Activated CD4-positive, alpha-beta memory T cell treated with anti-CD3 and anti-CD28 coated beads, Interleukin-2, amount 10 ng/mL, durations not matched to agents 7 days and 5 days (primary cell): ENCODE data around the gene PPIC. TPM values are rescaled to one million over a fixed set of nuclear protein-coding genes. Genes with fewer than 3 reads are reported as not detected.

ENCODE experiments used
- CTCF ChIA-PET: fragments of 350-600 bp; sonication (Branson Sonifier 250); formaldehyde crosslinking; loops from one replicate; lab custom pipeline; 2021; ENCODE audit warnings: antibody characterized with exemption, inconsistent platforms; lab: Charles Lee
- POLR2A ChIA-PET: fragments of 350-600 bp; sonication (Branson Sonifier 250); formaldehyde crosslinking; loops from one replicate; lab custom pipeline; 2021; ENCODE audit warnings: antibody characterized with exemption; lab: Charles Lee
- DNase-seq: peaks from one replicate; pipeline ENCODE4 v3.0.0-alpha.2; 2020
- H3K27ac Mint-ChIP-seq: one replicate; pipeline ENCODE4 v1.8.0; 2021; ENCODE audit warnings: mild to moderate bottlenecking, mixed read lengths
- H3K27me3 Mint-ChIP-seq: one replicate; pipeline ENCODE4 v1.8.0; 2021; ENCODE audit warnings: mixed read lengths
- H3K36me3 Mint-ChIP-seq: one replicate; pipeline ENCODE4 v1.8.0; 2021; ENCODE audit warnings: low read depth, mixed read lengths
- H3K4me1 Mint-ChIP-seq: one replicate; pipeline ENCODE4 v1.8.0; 2021; ENCODE audit warnings: mixed read lengths
- H3K4me3 Mint-ChIP-seq: one replicate; pipeline ENCODE4 v1.8.0; 2021; ENCODE audit warnings: mild to moderate bottlenecking, mixed read lengths
- H3K9me3 Mint-ChIP-seq: one replicate; pipeline ENCODE4 v1.8.0; 2021; ENCODE audit warnings: mixed read lengths
- total RNA-seq, 2 experiments: library from RNA; stranded (reverse); gene quantifications; one replicate each; pipeline ENCODE4 v1.2.3, GENCODE V29; 2021

Gene PPIC
- total RNA-seq, 2 experiments from 2014 or later, result not detected

DNA sequence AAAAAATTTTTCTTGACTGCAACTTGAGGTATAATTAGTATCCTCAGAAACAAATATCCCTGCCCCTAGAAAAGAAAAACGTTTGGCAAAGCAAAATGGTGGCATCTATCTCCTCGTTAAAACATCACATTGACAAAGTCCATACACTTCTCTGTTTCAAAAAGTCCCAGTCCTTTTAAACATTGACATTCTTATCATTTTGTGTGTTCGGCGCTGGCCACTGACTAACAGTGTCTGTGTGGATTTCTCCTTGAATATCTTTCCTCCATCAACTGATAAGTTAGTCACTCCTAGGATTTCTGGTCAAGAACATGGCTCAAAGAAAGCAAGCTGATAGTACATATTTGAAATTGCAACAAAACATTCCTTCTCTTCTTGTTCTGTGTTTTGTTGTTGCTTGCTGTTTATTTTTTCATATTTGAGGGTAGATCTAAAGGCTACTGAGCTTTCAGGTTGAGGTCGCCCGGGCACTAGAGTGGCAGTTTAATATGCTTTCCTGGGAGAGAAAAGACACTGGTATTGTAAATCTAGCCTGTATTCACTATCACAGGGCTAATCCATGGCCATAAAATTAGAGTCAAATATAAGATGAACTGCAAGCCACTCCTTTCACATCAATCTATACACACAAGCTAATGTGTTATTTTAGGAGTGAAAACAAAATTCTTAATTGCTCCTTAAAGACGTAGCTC is 8.5 kb upstream of the PPIC start:
- Mint-ChIP-seq H3K4me1 (no peaks in the 10 kb centered on the region), H3K27me3 (peaks cover 27% of the 10 kb centered on the region), H3K36me3 (no peaks in the 10 kb centered on the region), H3K4me3 (no peak overlapping the region), H3K9me3 (no peaks in the 10 kb centered on the region), H3K27ac (no peak overlapping the region)
- CTCF ChIA-PET, result no interaction called here
- no peak for DNase-seq
- POLR2A ChIA-PET, result no interaction called here

DNA sequence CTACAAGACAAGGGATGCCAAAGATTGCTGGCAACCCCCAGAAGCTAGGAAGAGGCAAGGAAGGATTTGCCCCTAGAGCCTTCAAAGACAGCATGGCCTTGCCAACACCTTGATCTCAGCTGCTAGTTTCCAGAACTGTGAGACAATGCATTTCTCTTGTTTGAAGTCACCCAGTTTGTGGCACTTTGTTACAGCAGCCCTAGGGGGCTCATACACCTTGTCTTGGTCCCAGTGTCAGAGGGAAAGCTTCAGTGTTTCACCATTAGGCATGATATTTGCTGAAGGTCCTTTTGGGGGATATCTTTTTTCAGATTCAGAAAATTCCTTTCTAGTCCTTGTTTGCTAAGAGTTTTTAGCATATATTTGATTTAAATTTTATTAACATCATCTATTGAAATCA is 3.1 kb upstream of the PPIC start:
- ChIA-PET CTCF (no interaction called here), POLR2A (no interaction called here)
- no peaks in the 10 kb centered on the region for H3K36me3 Mint-ChIP-seq
- H3K4me1 Mint-ChIP-seq, result peaks cover 9% of the 10 kb centered on the region
- H3K27me3 Mint-ChIP-seq, result peaks cover 50% of the 10 kb centered on the region
- H3K9me3 Mint-ChIP-seq, result no peaks in the 10 kb centered on the region
- DNase-seq, result no peak
- H3K4me3 Mint-ChIP-seq, result no peak overlapping the region
- H3K27ac Mint-ChIP-seq, result no peak overlapping the region

DNA sequence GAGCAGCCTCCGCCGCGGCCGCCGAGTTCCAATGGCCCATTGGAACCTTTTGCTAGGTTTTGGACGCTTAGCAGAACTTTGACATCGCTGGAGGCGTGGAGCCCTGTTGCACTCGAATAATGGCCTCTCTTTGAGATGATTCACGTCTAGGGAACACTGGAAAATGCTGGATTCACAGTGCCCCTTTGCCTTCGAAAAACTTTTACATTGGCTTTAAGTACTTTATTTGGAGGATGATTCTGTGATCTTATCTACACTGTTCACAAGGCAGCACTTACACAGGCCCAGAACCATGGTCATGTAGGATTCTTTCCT is 536 bp upstream of the PPIC start:
- H3K27me3 Mint-ChIP-seq, result peaks cover 55% of the 10 kb centered on the region
- DNase-seq, result no peak
- H3K36me3 Mint-ChIP-seq, result no peaks in the 10 kb centered on the region
- no peak overlapping the region for H3K4me3 Mint-ChIP-seq
- H3K27ac Mint-ChIP-seq, result no peak overlapping the region
- peaks cover 9% of the 10 kb centered on the region for H3K4me1 Mint-ChIP-seq
- H3K9me3 Mint-ChIP-seq, result no peaks in the 10 kb centered on the region
- CTCF ChIA-PET, result no interaction called here
- POLR2A ChIA-PET, result no interaction called here

DNA sequence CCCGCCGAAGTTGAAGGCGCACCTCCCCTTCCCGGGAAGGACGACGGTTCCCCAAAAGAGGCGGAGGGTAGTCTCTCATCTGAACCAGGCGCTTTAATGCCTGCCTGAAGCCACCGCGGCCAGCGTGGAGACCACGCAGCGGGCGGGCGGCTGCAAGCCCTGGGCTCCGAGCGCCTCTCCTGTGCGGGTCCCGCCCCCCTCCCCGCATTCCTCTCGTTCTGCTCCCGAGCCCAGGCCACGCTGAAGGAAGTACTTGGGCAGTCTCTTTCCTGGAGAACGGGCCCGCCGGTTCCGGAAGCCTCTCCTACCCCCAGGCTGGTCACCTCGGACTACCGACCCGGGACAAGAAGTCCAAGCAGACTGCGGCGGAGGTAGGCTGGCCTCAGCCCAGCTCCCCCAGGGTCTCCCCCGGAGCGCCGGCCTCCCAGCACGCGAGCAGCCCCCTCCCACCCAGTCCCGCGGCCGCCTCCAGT is 571 bp downstream of the PPIC start:
- no peak for DNase-seq
- Mint-ChIP-seq H3K27ac (no peak overlapping the region), H3K36me3 (no peaks in the 10 kb centered on the region), H3K9me3 (no peaks in the 10 kb centered on the region), H3K27me3 (peaks cover 53% of the 10 kb centered on the region), H3K4me3 (no peak overlapping the region), H3K4me1 (peaks cover 9% of the 10 kb centered on the region)
- CTCF ChIA-PET, result no interaction called here
- POLR2A ChIA-PET, result no interaction called here

DNA sequence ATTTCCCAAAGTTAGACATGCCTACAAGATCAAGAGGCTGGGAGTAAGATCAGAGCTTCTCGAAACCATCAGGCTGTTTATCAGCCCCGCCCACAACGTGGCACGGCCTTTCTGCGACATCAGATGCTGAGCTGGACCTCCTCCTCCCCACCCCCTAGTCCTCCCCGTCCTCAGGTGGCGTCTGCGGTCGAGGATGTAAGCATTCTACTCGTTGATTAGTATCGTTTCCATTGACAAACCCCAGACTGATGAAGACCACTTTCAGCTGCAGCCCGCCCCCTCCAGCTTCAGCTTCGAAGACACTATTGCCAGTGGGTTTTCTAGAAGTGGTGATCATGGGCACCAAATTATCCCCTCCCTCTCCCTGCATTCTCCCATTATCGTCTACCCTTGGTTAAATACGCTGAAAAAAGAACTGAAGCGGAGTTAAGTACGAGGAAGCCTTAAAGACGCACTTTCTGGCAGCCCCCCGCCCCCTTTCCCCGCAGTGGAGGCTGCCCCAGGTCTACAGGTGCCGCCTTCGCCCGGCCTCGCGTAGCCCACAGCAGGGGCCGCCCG is 1.1 kb downstream of the PPIC start:
- peak; percentile 20 for DNase-seq
- H3K4me3 Mint-ChIP-seq, result peak overlapping the region; percentile 22

DNA sequence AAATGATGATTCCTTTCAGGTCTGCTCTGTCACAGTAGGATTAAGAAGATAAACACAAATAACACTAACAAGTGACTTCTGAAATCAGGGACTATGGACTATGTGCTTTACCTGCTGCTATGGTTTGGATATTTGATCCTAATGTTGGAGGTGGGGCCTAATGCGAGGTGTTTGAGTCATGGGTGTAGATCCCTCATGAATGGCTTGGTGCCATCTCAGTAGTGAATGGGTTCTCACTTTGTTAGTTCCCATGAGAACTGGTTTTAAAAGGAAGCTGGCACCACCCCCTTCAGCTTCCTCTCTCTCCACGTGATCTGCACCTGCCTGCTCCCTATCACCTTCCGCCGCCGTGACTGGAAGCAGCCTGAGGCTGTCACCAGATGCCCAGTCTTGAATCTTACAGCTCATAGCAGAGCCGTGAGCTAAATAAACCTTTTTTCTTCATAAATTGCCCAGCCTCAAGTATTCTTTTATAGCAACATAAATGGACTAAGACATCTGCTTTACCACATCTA is 3.3 kb downstream of the PPIC start:
- H3K9me3 Mint-ChIP-seq, result no peaks in the 10 kb centered on the region
- POLR2A ChIA-PET, result no interaction called here
- H3K4me1 Mint-ChIP-seq, result peaks cover 9% of the 10 kb centered on the region
- CTCF ChIA-PET, result no interaction called here
- no peak for DNase-seq
- H3K36me3 Mint-ChIP-seq, result no peaks in the 10 kb centered on the region
- peaks cover 38% of the 10 kb centered on the region for H3K27me3 Mint-ChIP-seq
- no peak overlapping the region for H3K4me3 Mint-ChIP-seq
- no peak overlapping the region for H3K27ac Mint-ChIP-seq

More for the DNA sequence above, 1.1 kb downstream of the PPIC start:
- Mint-ChIP-seq H3K9me3 (no peaks in the 10 kb centered on the region), H3K36me3 (no peaks in the 10 kb centered on the region), H3K27ac (no peak overlapping the region), H3K4me1 (peaks cover 9% of the 10 kb centered on the region), H3K27me3 (peaks cover 51% of the 10 kb centered on the region)
- CTCF ChIA-PET, result no interaction called here
- POLR2A ChIA-PET, result no interaction called here

DNA sequence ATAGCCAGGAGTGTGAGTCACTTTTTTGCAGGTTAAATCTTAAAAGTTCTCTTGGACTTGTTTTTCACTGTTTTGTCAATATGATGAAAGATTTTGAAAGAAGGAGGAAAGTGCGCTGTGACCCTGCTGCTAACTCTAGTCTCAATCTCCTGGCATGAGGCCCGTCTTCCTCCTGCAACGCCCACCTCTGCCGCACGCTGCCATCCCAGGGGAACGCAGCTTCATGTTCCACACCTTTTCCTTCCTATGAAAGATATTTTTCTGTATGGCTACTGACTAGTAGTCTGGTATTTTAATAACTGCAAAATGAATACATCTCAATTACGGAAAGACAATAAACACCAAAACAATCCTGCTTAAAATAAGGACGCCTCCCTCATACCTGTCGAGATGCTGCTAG is 8.3 kb downstream of the PPIC start:
- no peaks in the 10 kb centered on the region for H3K36me3 Mint-ChIP-seq

DNA sequence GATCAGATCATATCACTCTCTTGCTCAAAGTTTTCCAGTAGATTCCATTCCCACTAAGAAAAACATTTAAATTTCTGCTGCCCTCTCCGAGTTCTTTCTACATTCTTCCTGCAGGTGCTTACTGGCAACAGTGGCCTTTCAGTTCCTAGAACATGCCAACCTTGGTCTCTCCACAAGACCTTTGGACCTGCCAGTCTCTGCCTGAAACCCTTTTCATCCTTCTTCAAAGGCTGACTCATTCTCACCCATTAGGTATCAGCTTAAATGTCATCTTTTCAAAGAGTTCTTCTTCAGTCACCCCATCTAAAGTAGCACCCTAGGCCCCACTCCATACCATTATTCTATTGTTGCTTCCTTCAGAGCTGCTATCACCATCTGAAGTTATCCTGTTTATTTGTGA is 21.8 kb downstream of the PPIC start:
- CTCF ChIA-PET, result no interaction called here
- DNase-seq, result no peak
- Mint-ChIP-seq H3K4me1 (no peaks in the 10 kb centered on the region), H3K4me3 (no peak overlapping the region), H3K27ac (no peak overlapping the region), H3K9me3 (no peaks in the 10 kb centered on the region), H3K36me3 (no peaks in the 10 kb centered on the region), H3K27me3 (no peaks in the 10 kb centered on the region)
- POLR2A ChIA-PET, result no interaction called here

More for the DNA sequence above, 8.3 kb downstream of the PPIC start:
- Mint-ChIP-seq H3K4me3 (no peak overlapping the region), H3K27me3 (no peaks in the 10 kb centered on the region), H3K4me1 (no peaks in the 10 kb centered on the region), H3K27ac (no peak overlapping the region), H3K9me3 (no peaks in the 10 kb centered on the region)
- ChIA-PET CTCF (no interaction called here), POLR2A (no interaction called here)
- no peak for DNase-seq

DNA sequence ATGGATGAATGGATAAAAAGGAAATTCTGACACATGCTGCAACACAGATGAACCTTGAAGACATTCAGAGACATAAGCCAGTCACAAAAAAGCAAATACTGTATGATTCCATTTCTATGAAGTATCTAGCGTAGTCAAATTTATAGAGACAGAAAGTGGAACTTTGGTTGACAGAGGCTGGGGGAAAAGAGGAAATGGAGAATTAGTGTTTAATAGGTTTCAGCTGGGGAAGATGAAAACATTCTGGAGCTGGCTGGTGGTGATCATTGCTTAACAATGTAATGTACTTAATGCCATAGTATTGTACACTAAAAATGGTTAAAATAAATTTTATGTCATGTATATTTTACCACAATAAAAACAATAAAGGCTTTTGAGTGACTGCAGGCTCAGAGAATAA is 24.2 kb downstream of the PPIC start:
- ChIA-PET CTCF (no interaction called here), POLR2A (no interaction called here)
- Mint-ChIP-seq H3K27ac (no peak overlapping the region), H3K27me3 (no peaks in the 10 kb centered on the region), H3K36me3 (no peaks in the 10 kb centered on the region), H3K9me3 (no peaks in the 10 kb centered on the region), H3K4me3 (no peak overlapping the region), H3K4me1 (no peaks in the 10 kb centered on the region)
- no peak for DNase-seq

DNA sequence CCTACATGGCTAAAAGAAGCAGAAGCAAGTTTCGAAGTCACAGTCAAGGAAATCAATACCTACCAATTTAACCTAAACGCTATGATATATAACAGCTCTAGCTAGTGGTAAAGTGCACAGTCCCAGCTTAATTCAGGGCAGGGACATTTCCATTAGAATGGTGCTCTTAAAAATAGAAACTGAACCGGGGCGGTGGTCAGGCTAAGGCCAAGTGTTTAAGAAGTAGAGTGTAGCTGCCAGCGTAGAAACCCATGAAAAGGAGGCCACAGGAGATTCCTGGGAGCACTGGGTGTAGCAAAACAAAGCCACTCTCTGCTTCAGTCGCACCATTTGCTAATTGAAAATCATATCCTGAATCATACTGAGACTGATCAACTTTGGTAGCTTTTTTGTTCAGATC is 28.8 kb downstream of the PPIC start:
- Mint-ChIP-seq H3K27me3 (no peaks in the 10 kb centered on the region), H3K36me3 (no peaks in the 10 kb centered on the region), H3K4me3 (no peak overlapping the region), H3K4me1 (no peaks in the 10 kb centered on the region), H3K9me3 (no peaks in the 10 kb centered on the region), H3K27ac (no peak overlapping the region)
- ChIA-PET POLR2A (no interaction called here), CTCF (interaction anchor here (0.7 kb wide), 1 partner anchor 37 kb away, joined by 3 read pairs; no protein-coding TSS in a partner anchor)
- DNase-seq, result no peak

DNA sequence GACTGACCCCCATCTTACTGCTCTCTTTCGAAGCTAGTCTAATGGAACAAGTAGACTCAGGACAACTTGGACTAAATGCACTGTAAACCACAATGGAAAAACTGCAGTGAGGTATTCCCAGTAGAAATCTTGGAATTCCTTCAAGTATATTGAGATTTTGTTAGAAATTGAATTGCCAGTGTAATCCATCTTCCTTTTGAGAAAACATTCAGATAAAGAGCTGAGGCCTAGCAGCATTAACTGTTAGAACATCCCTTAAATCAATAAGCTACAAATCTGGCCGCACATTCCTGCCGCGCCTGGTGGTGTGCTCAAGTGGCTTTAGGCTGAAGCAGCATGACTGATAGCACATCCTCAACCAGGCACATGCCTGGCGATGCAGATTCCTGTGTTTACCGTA is 29.3 kb downstream of the PPIC start:
- ChIA-PET CTCF (no interaction called here), POLR2A (no interaction called here)
- no peak overlapping the region for H3K27ac Mint-ChIP-seq
- H3K4me3 Mint-ChIP-seq, result no peak overlapping the region
- H3K27me3 Mint-ChIP-seq, result no peaks in the 10 kb centered on the region
- H3K9me3 Mint-ChIP-seq, result no peaks in the 10 kb centered on the region
- no peak for DNase-seq
- H3K36me3 Mint-ChIP-seq, result no peaks in the 10 kb centered on the region
- no peaks in the 10 kb centered on the region for H3K4me1 Mint-ChIP-seq

DNA sequence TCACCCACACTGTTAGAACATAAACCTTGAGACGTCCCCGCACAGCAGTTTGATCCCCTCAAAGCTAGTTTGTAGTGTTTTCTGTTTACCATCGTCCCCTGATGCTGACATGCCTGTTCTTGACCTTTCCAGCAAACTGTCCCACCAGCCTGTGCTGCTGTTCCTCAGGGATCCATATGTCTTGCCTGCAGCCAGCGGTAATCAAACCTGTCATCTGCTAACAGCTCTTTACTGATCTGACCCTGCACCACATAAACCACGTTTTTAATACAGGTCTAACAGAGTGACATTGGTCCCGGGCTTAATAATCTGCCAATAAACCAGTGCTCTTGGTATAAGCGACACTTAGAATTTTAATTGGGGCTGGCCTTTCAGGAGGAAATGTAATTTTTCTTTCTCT is 34.7 kb downstream of the PPIC start:
- no peak for DNase-seq
- no peak overlapping the region for H3K27ac Mint-ChIP-seq
- H3K9me3 Mint-ChIP-seq, result no peaks in the 10 kb centered on the region
- ChIA-PET POLR2A (no interaction called here), CTCF (no interaction called here)
- H3K4me1 Mint-ChIP-seq, result no peaks in the 10 kb centered on the region
- H3K4me3 Mint-ChIP-seq, result no peak overlapping the region
- H3K27me3 Mint-ChIP-seq, result no peaks in the 10 kb centered on the region
- H3K36me3 Mint-ChIP-seq, result no peaks in the 10 kb centered on the region

DNA sequence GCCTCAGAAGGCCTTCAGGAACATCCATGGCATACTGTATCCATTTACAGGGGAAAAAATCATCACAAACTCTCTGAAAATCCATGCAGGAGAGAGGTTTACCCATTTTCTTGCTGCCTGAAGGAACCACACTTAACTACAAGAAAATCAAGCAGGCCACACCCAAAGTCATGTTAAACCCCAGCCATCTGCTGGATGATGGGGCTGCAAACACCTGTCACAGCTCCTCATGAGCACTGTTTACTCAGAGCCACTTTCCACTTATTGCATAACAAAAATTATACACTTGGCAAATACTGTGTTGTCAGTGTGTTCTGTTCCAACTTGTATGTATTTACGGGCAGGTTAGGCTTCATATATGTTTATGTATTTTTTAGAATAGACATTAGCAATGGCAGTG is 35.8 kb downstream of the PPIC start:
- H3K4me3 Mint-ChIP-seq, result no peak overlapping the region
- no peak for DNase-seq
- H3K27me3 Mint-ChIP-seq, result no peaks in the 10 kb centered on the region
- H3K4me1 Mint-ChIP-seq, result no peaks in the 10 kb centered on the region
- CTCF ChIA-PET, result interaction anchor here (1.3 kb wide), 1 partner anchor 297 kb away, joined by 5 read pairs; no protein-coding TSS in a partner anchor
- POLR2A ChIA-PET, result interaction anchor here (0.6 kb wide), 1 partner anchor 296 kb away, joined by 4 read pairs; no protein-coding TSS in a partner anchor
- H3K27ac Mint-ChIP-seq, result no peak overlapping the region
- H3K36me3 Mint-ChIP-seq, result no peaks in the 10 kb centered on the region
- H3K9me3 Mint-ChIP-seq, result no peaks in the 10 kb centered on the region
